SKM-1 (cell line): ENCODE data around the gene MIAT.

Source experiments
- DNase-seq: peaks from one replicate; lab custom pipeline; 2025; ENCODE audit not compliant: unreplicated experiment; lab: John Stamatoyannopoulos, UW

MIAT gene

GRCh38 chr22:26665813-26666231 is 8.4 kb downstream of the MIAT start:
- DNase-seq: no peak

- no peak for DNase-seq
Observed at GRCh38 chr22:26667140-26667539, 9.8 kb downstream of the MIAT start.

GRCh38 chr22:26669060-26669481 is 11.7 kb downstream of the MIAT start:
- DNase-seq: peak; percentile 57

GRCh38 chr22:26670459-26670858 is 13.1 kb downstream of the MIAT start:
- no peak for DNase-seq

GRCh38 chr22:26671317-26672059 is 14.1 kb downstream of the MIAT start:
- no peak for DNase-seq

GRCh38 chr22:26672060-26672471 is 14.7 kb downstream of the MIAT start:
- no peak for DNase-seq

- DNase-seq: peak; percentile 91
Observed at GRCh38 chr22:26672590-26673468, 15.4 kb downstream of the MIAT start.

GRCh38 chr22:26673486-26673885 is 16.1 kb downstream of the MIAT start:
- DNase-seq: no peak

GRCh38 chr22:26674211-26675190 is 17.1 kb downstream of the MIAT start:
- no peak for DNase-seq

GRCh38 chr22:26675687-26676268 is 18.4 kb downstream of the MIAT start:
- DNase-seq: no peak

- DNase-seq: no peak
Observed at GRCh38 chr22:26677217-26677616, 19.8 kb downstream of the MIAT start.

GRCh38 chr22:26679003-26679629 is 21.7 kb downstream of the MIAT start:
- DNase-seq: peak; percentile 48

GRCh38 chr22:26680485-26680884 is 23.1 kb downstream of the MIAT start:
- no peak for DNase-seq

GRCh38 chr22:26681395-26681821 is 24.0 kb downstream of the MIAT start:
- DNase-seq: no peak

GRCh38 chr22:26684168-26684567 is 26.8 kb downstream of the MIAT start:
- DNase-seq: no peak

- DNase-seq: no peak
Observed at GRCh38 chr22:26685601-26686000, 28.2 kb downstream of the MIAT start.

GRCh38 chr22:26687439-26687838 is 30.1 kb downstream of the MIAT start:
- DNase-seq: no peak

- no peak for DNase-seq
Observed at GRCh38 chr22:26689513-26690301, 32.3 kb downstream of the MIAT start.

GRCh38 chr22:26690654-26691376 is 33.4 kb downstream of the MIAT start:
- no peak for DNase-seq
